Measurements from ENCODE around the gene THRAP3.

THRAP3 gene

DNA sequence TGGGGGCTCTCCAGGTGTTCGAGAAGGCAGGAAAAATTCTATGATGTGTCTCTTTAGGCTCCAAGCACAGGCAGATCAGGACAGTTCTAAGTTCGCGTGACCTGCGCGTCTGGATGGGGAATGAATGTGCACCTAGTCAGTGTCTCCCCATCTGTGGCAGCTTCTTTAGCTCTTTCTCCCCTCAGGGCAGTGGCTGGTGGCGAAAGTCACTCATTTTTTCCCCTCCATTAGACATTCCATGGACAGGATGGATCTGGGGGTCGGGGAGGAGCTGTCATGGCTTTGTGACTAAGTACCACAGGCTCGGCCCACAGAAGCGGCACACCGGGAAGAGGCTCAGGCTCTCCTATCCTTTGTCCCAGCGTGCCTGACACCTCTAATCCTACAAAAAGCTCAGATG lies 130.2 kb downstream of the THRAP3 start:
- H3K4me1 ChIP-seq (ENCODE audit: control extremely low read depth in 1 of 4, control insufficient read depth in 4 of 4, insufficient read depth in 4 of 4, low read length in 3 of 4): peaks cover 1 to 42% (median 37%) of the 10 kb centered on the region in 4 experiments
- POLR2A ChIA-PET: interaction anchor here (0.9 kb wide), 1 partner anchor 30 kb away, joined by 3 read pairs; no protein-coding TSS in a partner anchor
- CTCF ChIA-PET: interaction anchor here (1.3 to 5.4 kb wide), 2 partner anchors 12 to 72 kb away, joined by 3 to 37 read pairs; no protein-coding TSS in a partner anchor
- no peaks in the 10 kb centered on the region for H3K9me3 ChIP-seq (ENCODE audit: control extremely low read depth in 1 of 5, control insufficient read depth in 4 of 5, insufficient read depth in 2 of 5, low read depth in 1 of 5, low read length in 4 of 5)
- H3K27me3 ChIP-seq (replicated peaks in 2 of 5; ENCODE audit: control insufficient read depth in 4 of 5, insufficient read depth in 5 of 5, low read length in 4 of 5): no peaks in the 10 kb centered on the region
- no peak overlapping the region for H3K4me3 ChIP-seq (ENCODE audit: control insufficient read depth in 1 of 7, extremely low read depth in 1 of 7, insufficient read depth in 4 of 7, low read depth in 2 of 7, low read length in 6 of 7)
- no peak overlapping the region for H3K27ac ChIP-seq (ENCODE audit: insufficient read depth in 1 of 2, low read depth in 1 of 2, low read length in 2 of 2, poor library complexity in 1 of 2, severe bottlenecking in 2 of 2)
- 98% methylated on average over 7 of the region's 11 CpGs for WGBS (ENCODE audit: insufficient coverage)
- peaks cover 13 to 68% (median 47%) of the 10 kb centered on the region in 4 experiments for H3K36me3 ChIP-seq (ENCODE audit: control insufficient read depth in 4 of 4, insufficient read depth in 4 of 4, low read length in 3 of 4)
- DNase-seq: no peak
